Measurements from ENCODE around the gene GDI1.

Gene GDI1

GRCh38 chrX:154464806-154465365 lies 27.9 kb downstream of the GDI1 start:
- DNase-seq = no peak

- DNase-seq = no peak
Observed at GRCh38 chrX:154465601-154466000, 28.6 kb downstream of the GDI1 start.

GRCh38 chrX:154466036-154466435 lies 29.1 kb downstream of the GDI1 start:
- DNase-seq = no peak

- no peak for DNase-seq
Observed at GRCh38 chrX:154466907-154467306, 30.0 kb downstream of the GDI1 start.

GRCh38 chrX:154467556-154467955 lies 30.6 kb downstream of the GDI1 start:
- DNase-seq = no peak

- DNase-seq = no peak
Observed at GRCh38 chrX:154468217-154468616, 31.3 kb downstream of the GDI1 start.

- DNase-seq = no peak
Observed at GRCh38 chrX:154469114-154469513, 32.2 kb downstream of the GDI1 start.

GRCh38 chrX:154469880-154470279 lies 32.9 kb downstream of the GDI1 start:
- DNase-seq = no peak

- DNase-seq = no peak
Observed at GRCh38 chrX:154470434-154470833, 33.5 kb downstream of the GDI1 start.

- no peak for DNase-seq
Observed at GRCh38 chrX:154470914-154471568, 34.1 kb downstream of the GDI1 start.

GRCh38 chrX:154471839-154472684 lies 35.1 kb downstream of the GDI1 start:
- no peak for DNase-seq

- DNase-seq = no peak
Observed at GRCh38 chrX:154472685-154473632, 36.0 kb downstream of the GDI1 start.

- DNase-seq = no peak
Observed at GRCh38 chrX:154473683-154474082, 36.7 kb downstream of the GDI1 start.

GRCh38 chrX:154476821-154477220 lies 39.9 kb downstream of the GDI1 start:
- DNase-seq = no peak

- no peak for DNase-seq
Observed at GRCh38 chrX:154477891-154478477, 41.0 kb downstream of the GDI1 start.

GRCh38 chrX:154478728-154479622 lies 42.0 kb downstream of the GDI1 start, which contains the start of gene LAGE3:
Gene LAGE3 (minus strand): TSS chrX:154479281. CDS start chrX:154478915, 366 bp downstream.
- peak; percentile 73 for DNase-seq

- no peak for DNase-seq
Observed at GRCh38 chrX:154481195-154481594, 44.2 kb downstream of the GDI1 start.

GRCh38 chrX:154481911-154482601 lies 45.1 kb downstream of the GDI1 start:
- DNase-seq = no peak

GRCh38 chrX:154482786-154483185 lies 45.8 kb downstream of the GDI1 start:
- no peak for DNase-seq

- no peak for DNase-seq
Observed at GRCh38 chrX:154483325-154483724, 46.4 kb downstream of the GDI1 start.

Measured in NCI-H510A (cell line).